ENCODE data around the gene CSNK1A1L.

CSNK1A1L gene

GRCh38 chr13:37131092-37131491 is 25.6 kb upstream of the CSNK1A1L start:
- no peak for TF ChIP-seq CTCF (IDR thresholded peaks at IDR 0.05; ENCODE audit: insufficient read depth, missing control alignments)
- DNase-seq (ENCODE audit: insufficient read length, low spot score) = no peak
- no peak for FAIRE-seq

GRCh38 chr13:37129866-37130265 is 24.4 kb upstream of the CSNK1A1L start:
- FAIRE-seq = no peak
- DNase-seq (ENCODE audit: insufficient read length, low spot score) = no peak
- TF ChIP-seq CTCF (IDR thresholded peaks at IDR 0.05; ENCODE audit: insufficient read depth, missing control alignments) = no peak

- TF ChIP-seq CTCF (IDR thresholded peaks at IDR 0.05; ENCODE audit: insufficient read depth, missing control alignments) = no peak
- DNase-seq (ENCODE audit: insufficient read length, low spot score) = no peak
- FAIRE-seq = no peak
Measured at GRCh38 chr13:37127691-37128241, 22.3 kb upstream of the CSNK1A1L start.

- TF ChIP-seq CTCF (IDR thresholded peaks at IDR 0.05; ENCODE audit: insufficient read depth, missing control alignments) = no peak
- no peak for FAIRE-seq
Measured at GRCh38 chr13:37123337-37123736, 17.9 kb upstream of the CSNK1A1L start.

GRCh38 chr13:37118016-37118415 is 12.6 kb upstream of the CSNK1A1L start:
- FAIRE-seq (no peak), DNase-seq (ENCODE audit: insufficient read length, low spot score) (no peak)
- TF ChIP-seq CTCF (IDR thresholded peaks at IDR 0.05; ENCODE audit: insufficient read depth, missing control alignments) = no peak

More at GRCh38 chr13:37123337-37123736, 17.9 kb upstream of the CSNK1A1L start:
- DNase-seq (ENCODE audit: insufficient read length, low spot score) = no peak

GRCh38 chr13:37114250-37114649 is 8.8 kb upstream of the CSNK1A1L start:
- FAIRE-seq (no peak), DNase-seq (ENCODE audit: insufficient read length, low spot score) (no peak)
- no peak for TF ChIP-seq CTCF (IDR thresholded peaks at IDR 0.05; ENCODE audit: insufficient read depth, missing control alignments)

GRCh38 chr13:37113534-37113933 is 8.1 kb upstream of the CSNK1A1L start:
- FAIRE-seq (no peak), DNase-seq (ENCODE audit: insufficient read length, low spot score) (no peak)
- no peak for TF ChIP-seq CTCF (IDR thresholded peaks at IDR 0.05; ENCODE audit: insufficient read depth, missing control alignments)
